Body of pancreas (tissue), 4 donors: ENCODE measurements around the gene ZNF579. TPM values are rescaled to one million over a fixed set of nuclear protein-coding genes. Genes with fewer than 3 reads are reported as not detected.

Experiments
- ATAC-seq: fragments of 150-250 bp; one replicate; pipeline ENCODE4 v1.9.1; 2016
- DNase-seq, 4 donors: peaks; one replicate each; pipeline ENCODE4 v3.0.0-alpha.2; 2019
- H3K27ac ChIP-seq, 4 donors: fragments of 200-600 bp; sonication (generic); 1 replicate in 3 of 4; 2 replicates in 1 of 4; pipeline versions ENCODE4 v1.5.1 to v1.6.1; 2016 to 2019; ENCODE audit warnings: mild to moderate bottlenecking in 1 of 4, mixed read lengths in 1 of 4, moderate library complexity in 1 of 4
- H3K27me3 ChIP-seq, 2 donors: fragments of 200-600 bp; sonication (generic); one replicate each; pipeline ENCODE4 v1.6.0; 2016; ENCODE audit warnings: mild to moderate bottlenecking in 1 of 2
- H3K36me3 ChIP-seq, 2 donors: fragments of 200-600 bp; sonication (generic); replicated peaks in 1 of 2; 2 replicates each; pipeline ENCODE4 v1.5.1; 2016; ENCODE audit warnings: low read depth in 2 of 2; ENCODE audit not compliant: insufficient read depth in 1 of 2
- H3K4me1 ChIP-seq: fragments of 200-600 bp; sonication (generic); one replicate; pipeline ENCODE4 v1.6.0; 2016
- H3K4me3 ChIP-seq, 2 donors: fragments of 200-600 bp; sonication (generic); 1 replicate in 1 of 2; 2 replicates in 1 of 2; pipeline ENCODE4 v1.5.1; 2016 to 2019
- H3K9me3 ChIP-seq, 3 donors: fragments of 200-600 bp; sonication (generic); 1 replicate in 2 of 3; 2 replicates in 1 of 3; pipeline ENCODE4 v1.5.1; 2016
- CTCF ChIP-seq, 7 experiments: fragments of 450-650 bp in 4 of 7; fragments of 200-600 bp in 3 of 7; sonication (generic) in 3 of 7; IDR thresholded peaks; one replicate each; pipeline ENCODE4 v1.5.1; 2016 to 2019; ENCODE audit warnings: antibody characterized with exemption in 7 of 7
- POLR2A ChIP-seq, 3 donors: fragments of 450-650 bp; IDR thresholded peaks; one replicate each; pipeline ENCODE4 v1.6.1; 2016; ENCODE audit warnings: antibody characterized with exemption in 3 of 3, mild to moderate bottlenecking in 2 of 3
- WGBS, 2 donors: methylation state at CpG; one replicate each; pipeline ENCODE4 v1.1.5; 2017; 5-methylcytosine and 5-hydroxymethylcytosine counted together
- intact Hi-C: fragments of 100-400 bp; cut with DNase I; formaldehyde crosslinking; loops from one replicate; pipeline ENCODE4 v1.15.1; 2023
- total RNA-seq, 2 donors: library from RNA; depleted of rRNA; stranded (reverse); fragments of >200 nt; gene quantifications; one replicate each; pipeline ENCODE4 v1.1.0, GENCODE V29; 2016

ZNF579 gene
- total RNA-seq, 2 donors from 2014 or later, result 3.3 to 6.2 TPM

DNA sequence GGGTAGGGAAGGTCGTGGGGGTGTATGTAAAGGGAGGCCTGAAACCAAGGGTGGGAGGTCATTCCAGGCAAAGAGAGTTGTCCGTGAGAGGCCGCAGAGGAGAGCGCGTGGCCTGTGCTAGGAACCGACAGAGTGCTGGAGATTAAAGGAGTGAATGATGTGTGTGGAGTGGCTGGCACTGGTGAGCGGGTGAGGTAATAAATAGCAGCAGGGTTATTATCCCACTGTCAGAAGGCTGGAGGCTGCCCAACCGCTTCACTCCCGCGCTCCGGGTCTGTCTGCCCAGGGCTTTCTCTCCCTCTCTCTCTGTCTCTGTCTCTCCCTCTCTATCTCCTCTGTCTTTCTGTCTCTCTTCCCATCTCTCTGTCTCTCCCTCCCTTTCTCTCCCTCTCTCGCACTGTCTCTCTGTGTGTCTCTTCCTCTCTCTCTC, 17.4 kb downstream of the ZNF579 start:
- WGBS, 2 donors, result 44 to 55% methylated on average over 12 of the region's 12 CpGs
- peak; percentile 38 to 78 (median 70) for TF ChIP-seq POLR2A (IDR thresholded peaks at IDR 0.05)
- TF ChIP-seq CTCF (IDR thresholded peaks at IDR 0.05), result no peak
- peak; percentile 36 to 80 (median 74) for DNase-seq
- Histone ChIP-seq H3K4me1 (peaks cover 16% of the 10 kb centered on the region), H3K27me3 (peaks cover 0 to 3% of the 10 kb centered on the region in 2 donors), H3K4me3 (no peak overlapping the region), H3K36me3 (no peaks in the 10 kb centered on the region), H3K27ac (peak overlapping the region; percentile 42 to 77 (median 60)), H3K9me3 (no peaks in the 10 kb centered on the region)
- ATAC-seq, result peak; percentile 85
- intact Hi-C loops, result no loop called here

- 71 to 83% methylated on average over 7 to 9 of the region's 9 CpGs for WGBS, 2 donors
- H3K36me3 ChIP-seq, result no peaks in the 10 kb centered on the region
- TF ChIP-seq POLR2A (IDR thresholded peaks at IDR 0.05) (no peak), CTCF (IDR thresholded peaks at IDR 0.05) (no peak)
- no peak overlapping the region for H3K27ac ChIP-seq
- no peaks in the 10 kb centered on the region for H3K9me3 ChIP-seq
- no peak for ATAC-seq
- no peak overlapping the region for H3K4me3 ChIP-seq
- H3K4me1 ChIP-seq, result peaks cover 13% of the 10 kb centered on the region
- intact Hi-C loops, result no loop called here
- no peak for DNase-seq
- peaks cover 0 to 3% of the 10 kb centered on the region in 2 donors for H3K27me3 ChIP-seq
Observed at GRCh38 chr19:55559684-55560083, 21.0 kb downstream of the ZNF579 start.

GRCh38 chr19:55554741-55555152, 25.9 kb downstream of the ZNF579 start:
- Histone ChIP-seq H3K27ac (no peak overlapping the region), H3K4me1 (peaks cover 5% of the 10 kb centered on the region), H3K4me3 (no peak overlapping the region), H3K36me3 (no peaks in the 10 kb centered on the region), H3K27me3 (peaks cover 0 to 3% of the 10 kb centered on the region in 2 donors), H3K9me3 (no peaks in the 10 kb centered on the region)
- ATAC-seq, result no peak
- no peak for TF ChIP-seq POLR2A (IDR thresholded peaks at IDR 0.05)
- TF ChIP-seq CTCF (IDR thresholded peaks at IDR 0.05), result no peak
- intact Hi-C loops, result no loop called here
- WGBS, 2 donors, result 49 to 80% methylated on average over 5 to 8 of the region's 8 CpGs
- peak in 3 of 4 donors; percentile 16 to 43 (median 34) for DNase-seq

DNA sequence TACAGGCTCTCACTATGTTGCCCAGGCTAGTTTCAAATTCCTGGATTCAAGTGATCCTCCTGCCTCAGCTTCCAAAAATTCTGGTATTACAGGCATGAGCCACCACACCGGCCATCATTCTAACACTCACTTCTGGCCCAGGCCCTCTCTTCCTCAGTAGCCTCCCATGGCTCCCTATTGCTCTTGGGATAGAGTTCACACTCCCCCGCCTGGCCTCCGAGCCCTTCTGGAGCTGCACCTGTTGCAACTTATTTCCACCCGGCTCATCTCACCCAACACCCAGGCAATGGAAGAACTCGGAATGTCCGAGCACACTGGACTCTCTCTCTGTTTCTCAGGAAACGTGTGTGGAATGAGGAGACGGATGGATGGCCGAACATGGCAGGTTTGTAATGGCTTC, 26.3 kb downstream of the ZNF579 start:
- DNase-seq, result no peak
- TF ChIP-seq CTCF (IDR thresholded peaks at IDR 0.05) (no peak), POLR2A (IDR thresholded peaks at IDR 0.05) (no peak)
- no peak overlapping the region for H3K4me3 ChIP-seq
- 85 to 86% methylated on average over 9 of the region's 9 CpGs for WGBS, 2 donors
- H3K27ac ChIP-seq, result no peak overlapping the region
- H3K36me3 ChIP-seq, result no peaks in the 10 kb centered on the region
- no peaks in the 10 kb centered on the region for H3K9me3 ChIP-seq
- peaks cover 9% of the 10 kb centered on the region for H3K4me1 ChIP-seq
- H3K27me3 ChIP-seq, result peaks cover 0 to 1% of the 10 kb centered on the region in 2 donors
- ATAC-seq, result no peak
- intact Hi-C loops, result no loop called here
